PFSK-1 (cell line): ENCODE measurements around the gene DGKZ.

ENCODE experiments used
- FOXP2 ChIP-seq: optimal IDR thresholded peaks from 2 replicates; pipeline ENCODE3; 2011; ENCODE audit warnings: borderline replicate concordance, control low read depth, inconsistent platforms; ENCODE audit not compliant: insufficient read depth; ENCODE audit errors: extremely low read length, extremely low read depth
- POLR2AphosphoS5 ChIP-seq: IDR thresholded peaks from 2 replicates; pipeline ENCODE4 v1.6.1; 2012; ENCODE audit warnings: low read depth, mild to moderate bottlenecking, control low read depth, low read length, moderate library complexity
- SIN3A ChIP-seq: IDR thresholded peaks from 2 replicates; pipeline ENCODE4 v1.6.1; 2012; ENCODE audit warnings: mild to moderate bottlenecking, low read length, moderate library complexity, borderline replicate concordance; ENCODE audit not compliant: insufficient read depth
- TAF1 ChIP-seq: IDR thresholded peaks from 2 replicates; pipeline ENCODE4 v1.6.1; 2012; ENCODE audit warnings: low read length, control low read depth, borderline replicate concordance; ENCODE audit not compliant: insufficient read depth
- TF ChIP-seq, protein P1 (sequence below), 2 experiments: IDR thresholded peaks; 2 replicates each; pipeline versions ENCODE4 v1.6.1 to v1.8.0; 2011 to 2012; ENCODE audit warnings: low read depth in 2 of 2, low read length in 2 of 2, control low read depth in 1 of 2, inconsistent platforms in 1 of 2, mild to moderate bottlenecking in 1 of 2, moderate library complexity in 1 of 2; ENCODE audit not compliant: insufficient read depth in 1 of 2

DGKZ gene

DNA sequence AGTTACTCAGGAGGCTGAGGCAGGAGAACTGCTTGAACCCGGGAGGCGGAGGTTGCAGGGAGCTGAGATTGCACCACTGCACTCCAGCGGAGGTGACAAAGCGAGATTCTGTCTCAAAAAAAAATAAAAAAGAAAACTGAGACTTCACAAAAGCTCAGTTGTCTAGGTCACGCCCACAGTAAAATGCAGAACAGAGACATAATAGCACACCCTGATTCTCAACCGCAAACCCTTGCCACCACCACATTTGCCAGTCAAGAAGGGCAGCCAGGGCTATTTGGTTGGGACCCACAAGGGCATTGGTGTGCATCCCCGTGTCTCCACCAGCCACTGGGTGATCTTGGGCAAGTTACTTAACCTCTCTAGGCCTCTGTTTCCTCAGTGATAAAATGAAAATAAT, 44.4 kb upstream of the DGKZ start:
- no peak for TF ChIP-seq POLR2AphosphoS5
- TF ChIP-seq FOXP2 = no peak
- TF ChIP-seq TAF1 = no peak
- TF ChIP-seq, protein P1, sequence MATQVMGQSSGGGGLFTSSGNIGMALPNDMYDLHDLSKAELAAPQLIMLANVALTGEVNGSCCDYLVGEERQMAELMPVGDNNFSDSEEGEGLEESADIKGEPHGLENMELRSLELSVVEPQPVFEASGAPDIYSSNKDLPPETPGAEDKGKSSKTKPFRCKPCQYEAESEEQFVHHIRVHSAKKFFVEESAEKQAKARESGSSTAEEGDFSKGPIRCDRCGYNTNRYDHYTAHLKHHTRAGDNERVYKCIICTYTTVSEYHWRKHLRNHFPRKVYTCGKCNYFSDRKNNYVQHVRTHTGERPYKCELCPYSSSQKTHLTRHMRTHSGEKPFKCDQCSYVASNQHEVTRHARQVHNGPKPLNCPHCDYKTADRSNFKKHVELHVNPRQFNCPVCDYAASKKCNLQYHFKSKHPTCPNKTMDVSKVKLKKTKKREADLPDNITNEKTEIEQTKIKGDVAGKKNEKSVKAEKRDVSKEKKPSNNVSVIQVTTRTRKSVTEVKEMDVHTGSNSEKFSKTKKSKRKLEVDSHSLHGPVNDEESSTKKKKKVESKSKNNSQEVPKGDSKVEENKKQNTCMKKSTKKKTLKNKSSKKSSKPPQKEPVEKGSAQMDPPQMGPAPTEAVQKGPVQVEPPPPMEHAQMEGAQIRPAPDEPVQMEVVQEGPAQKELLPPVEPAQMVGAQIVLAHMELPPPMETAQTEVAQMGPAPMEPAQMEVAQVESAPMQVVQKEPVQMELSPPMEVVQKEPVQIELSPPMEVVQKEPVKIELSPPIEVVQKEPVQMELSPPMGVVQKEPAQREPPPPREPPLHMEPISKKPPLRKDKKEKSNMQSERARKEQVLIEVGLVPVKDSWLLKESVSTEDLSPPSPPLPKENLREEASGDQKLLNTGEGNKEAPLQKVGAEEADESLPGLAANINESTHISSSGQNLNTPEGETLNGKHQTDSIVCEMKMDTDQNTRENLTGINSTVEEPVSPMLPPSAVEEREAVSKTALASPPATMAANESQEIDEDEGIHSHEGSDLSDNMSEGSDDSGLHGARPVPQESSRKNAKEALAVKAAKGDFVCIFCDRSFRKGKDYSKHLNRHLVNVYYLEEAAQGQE (IDR thresholded peaks at IDR 0.05; ENCODE audit: insufficient read depth in 1 of 2, low read depth in 2 of 2, low read length in 2 of 2) = no peak
- no peak for TF ChIP-seq SIN3A

DNA sequence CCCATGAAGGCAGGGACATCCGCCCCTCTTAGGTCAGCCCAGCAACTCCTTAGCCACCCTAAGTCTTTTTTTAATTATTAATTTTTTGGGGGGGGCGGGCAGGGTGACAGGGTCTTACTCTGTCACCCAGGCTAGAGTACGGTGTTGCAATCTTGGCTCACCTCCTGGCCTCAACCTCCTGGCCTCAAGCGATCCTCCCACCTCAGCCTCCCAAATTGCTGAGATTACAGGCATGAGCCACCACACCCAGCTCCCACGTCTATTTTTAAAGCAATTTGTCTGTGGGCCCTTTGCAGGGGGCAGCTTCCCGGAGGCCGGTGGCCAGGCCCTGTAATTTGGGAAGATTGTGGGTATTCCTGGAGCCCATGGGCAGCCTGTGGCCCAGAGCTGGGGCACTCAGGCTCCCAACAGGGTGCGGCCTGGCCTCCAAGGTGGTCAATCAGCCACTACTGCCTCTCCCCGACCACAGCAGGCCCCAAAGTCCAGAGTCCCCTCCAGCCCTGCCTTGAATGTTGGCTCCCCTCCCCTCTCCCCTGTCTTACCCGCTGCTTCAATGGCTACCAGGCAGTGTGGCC, 42.6 kb upstream of the DGKZ start:
- TF ChIP-seq, protein P1 (IDR thresholded peaks at IDR 0.05; ENCODE audit: insufficient read depth in 1 of 2, low read depth in 2 of 2, low read length in 2 of 2) = no peak
- no peak for TF ChIP-seq SIN3A
- TF ChIP-seq POLR2AphosphoS5 = no peak
- no peak for TF ChIP-seq FOXP2
- no peak for TF ChIP-seq TAF1

DNA sequence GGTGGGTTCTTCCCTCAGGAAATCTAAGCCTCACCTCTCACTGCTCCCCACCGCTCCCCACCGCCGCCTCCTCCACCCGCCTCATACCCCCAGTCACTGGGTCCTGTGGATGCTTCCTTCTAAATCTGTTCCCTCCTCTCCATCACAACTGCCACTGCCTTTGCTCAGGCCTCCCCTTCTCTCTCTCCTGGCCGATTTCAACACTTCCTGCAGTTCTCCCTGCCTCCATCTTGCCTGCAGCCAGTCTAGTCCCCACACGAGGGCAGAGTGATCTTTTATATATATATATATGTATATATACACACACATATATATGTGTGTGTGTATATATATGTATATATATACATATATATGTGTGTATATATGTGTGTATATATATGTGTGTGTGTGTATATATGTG, 42.0 kb upstream of the DGKZ start:
- TF ChIP-seq, protein P1 (IDR thresholded peaks at IDR 0.05; ENCODE audit: insufficient read depth in 1 of 2, low read depth in 2 of 2, low read length in 2 of 2) = no peak
- TF ChIP-seq POLR2AphosphoS5 (no peak), SIN3A (no peak), TAF1 (no peak), FOXP2 (no peak)

DNA sequence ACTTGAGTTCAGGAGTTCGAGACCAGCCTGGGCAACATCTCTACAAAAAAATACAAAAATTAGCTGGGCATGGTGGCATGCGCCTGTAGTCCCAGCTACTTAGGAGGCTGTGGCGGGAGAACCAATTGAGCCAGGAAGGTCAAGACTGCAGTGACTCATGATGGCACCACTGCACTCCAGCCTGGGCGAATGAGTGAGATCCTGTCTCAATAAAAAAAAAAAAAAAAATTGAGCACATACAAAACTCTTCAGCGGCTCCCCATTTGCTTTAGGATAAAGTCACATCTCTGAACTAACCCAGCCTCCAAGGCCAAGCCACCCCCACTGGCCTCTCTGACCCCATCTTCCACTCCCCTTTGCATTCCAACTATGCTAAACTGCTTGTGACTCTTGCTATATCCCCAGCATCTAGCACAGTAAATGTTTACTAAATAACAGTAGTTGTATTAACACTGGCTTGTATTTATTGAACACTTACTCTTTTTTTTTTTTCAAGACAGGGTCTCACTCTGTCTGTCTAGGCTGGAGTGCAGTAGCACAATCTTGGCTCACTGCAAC, 40.9 kb upstream of the DGKZ start:
- TF ChIP-seq FOXP2 = no peak
- no peak for TF ChIP-seq POLR2AphosphoS5
- TF ChIP-seq SIN3A = no peak
- TF ChIP-seq TAF1 = no peak
- TF ChIP-seq, protein P1 (IDR thresholded peaks at IDR 0.05; ENCODE audit: insufficient read depth in 1 of 2, low read depth in 2 of 2, low read length in 2 of 2) = no peak
